Measurements from ENCODE around the gene SYVN1.

The SYVN1 gene

GRCh38 chr11:65096926-65097325 lies 37.4 kb downstream of the SYVN1 start:
- Histone ChIP-seq H3K4me3 (ENCODE audit: low read depth, low read length) (peak overlapping the region; percentile 61), H3K4me1 (ENCODE audit: control insufficient read depth, insufficient read depth, low read length) (peaks cover 7% of the 10 kb centered on the region), H3K36me3 (ENCODE audit: control insufficient read depth in 2 of 2, insufficient read depth in 1 of 2, low read length in 2 of 2) (peaks cover 0 to 8% of the 10 kb centered on the region in 2 experiments; a peak in 2 of 3 replicates), H3K27ac (ENCODE audit: extremely low read depth, low read depth, low read length) (no peak overlapping the region), H3K9me3 (ENCODE audit: control insufficient read depth, insufficient read depth, low read depth, low read length) (no peaks in the 10 kb centered on the region)
- ChIA-PET CTCF (interaction anchor here (0.5 to 8.8 kb wide), 5 partner anchors 15 to 218 kb away, joined by 3 to 110 read pairs (median 3); partner anchors contain the start of genes ARL2 and TM7SF2), POLR2A (interaction anchor here (1.2 to 2.6 kb wide), 10 partner anchors 11 to 318 kb away, joined by 4 to 24 read pairs (median 6); partner anchors contain the start of genes ARL2, CDCA5, FAU and MRPL49)
- TF ChIP-seq SCRT1 (tag by site-specific recombination; IDR thresholded peaks at IDR 0.05; ENCODE audit: borderline replicate concordance) (peak; percentile 73; the same call in 1 of the 2 replicates), SCRT2 (tag by site-specific recombination; IDR thresholded peaks at IDR 0.05) (0 out of 2 replicates have a peak, but pooled peaks have one; percentile 55), PRDM6 (tag by site-specific recombination; IDR thresholded peaks at IDR 0.05) (no peak)

GRCh38 chr11:65095974-65096806 lies 38.1 kb downstream of the SYVN1 start, which contains the start of gene VPS51:
VPS51 (plus strand) TSS chr11:65096214; CDS start chr11:65096251, 37 bp downstream.
- peak within 1 kb of the TSS; percentile 61 for H3K4me3 ChIP-seq (ENCODE audit: low read depth, low read length)
- peaks cover 3% of the 10 kb centered on the region; the same call in 1 of the 2 replicates for H3K4me1 ChIP-seq (ENCODE audit: control insufficient read depth, insufficient read depth, low read length)
- no peaks in the 10 kb centered on the region for H3K9me3 ChIP-seq (ENCODE audit: control insufficient read depth, insufficient read depth, low read depth, low read length)
- peak within 1 kb of the TSS; percentile 60; the same call in 1 of the 2 replicates for H3K27ac ChIP-seq (ENCODE audit: extremely low read depth, low read depth, low read length)
- CTCF ChIA-PET = interaction anchor here (0.5 to 8.8 kb wide), 3 partner anchors 16 to 219 kb away, joined by 3 to 110 read pairs (median 3); partner anchors contain the start of gene TM7SF2
- H3K36me3 ChIP-seq (ENCODE audit: control insufficient read depth in 2 of 2, insufficient read depth in 1 of 2, low read length in 2 of 2) = peaks cover 0 to 8% of the 10 kb centered on the region in 2 experiments; a peak in 2 of 3 replicates
- POLR2A ChIA-PET = interaction anchor here (1.2 to 2.6 kb wide), 10 partner anchors 11 to 318 kb away, joined by 4 to 24 read pairs (median 6); partner anchors contain the start of genes ARL2, CDCA5, FAU and MRPL49
- TF ChIP-seq SCRT2 (tag by site-specific recombination; IDR thresholded peaks at IDR 0.05) = 0 out of 2 replicates have a peak, but pooled peaks have one; percentile 39
- TF ChIP-seq MYNN (tag by site-specific recombination; IDR thresholded peaks at IDR 0.05; ENCODE audit: borderline replicate concordance) = peak; percentile 61; the same call in 1 of the 2 replicates
- TF ChIP-seq PRDM2 (tag by site-specific recombination; IDR thresholded peaks at IDR 0.05; ENCODE audit: borderline replicate concordance) = no peak
- TF ChIP-seq ZNF560 (tag by site-specific recombination; IDR thresholded peaks at IDR 0.05; ENCODE audit: borderline replicate concordance) = no peak
- no peak for TF ChIP-seq ZNF791 (tag by site-specific recombination; IDR thresholded peaks at IDR 0.05)
- TF ChIP-seq ZNF426 (tag by site-specific recombination; IDR thresholded peaks at IDR 0.05) = no peak
- TF ChIP-seq, protein P1, sequence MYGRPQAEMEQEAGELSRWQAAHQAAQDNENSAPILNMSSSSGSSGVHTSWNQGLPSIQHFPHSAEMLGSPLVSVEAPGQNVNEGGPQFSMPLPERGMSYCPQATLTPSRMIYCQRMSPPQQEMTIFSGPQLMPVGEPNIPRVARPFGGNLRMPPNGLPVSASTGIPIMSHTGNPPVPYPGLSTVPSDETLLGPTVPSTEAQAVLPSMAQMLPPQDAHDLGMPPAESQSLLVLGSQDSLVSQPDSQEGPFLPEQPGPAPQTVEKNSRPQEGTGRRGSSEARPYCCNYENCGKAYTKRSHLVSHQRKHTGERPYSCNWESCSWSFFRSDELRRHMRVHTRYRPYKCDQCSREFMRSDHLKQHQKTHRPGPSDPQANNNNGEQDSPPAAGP (tag by site-specific recombination; IDR thresholded peaks at IDR 0.05) = peak; percentile 97
- TF ChIP-seq HOXC10 (CRISPR knock-in tag; IDR thresholded peaks at IDR 0.05) = no peak
- TF ChIP-seq ZNF549 (tag by site-specific recombination; IDR thresholded peaks at IDR 0.05) = no peak
- TF ChIP-seq, protein P2, sequence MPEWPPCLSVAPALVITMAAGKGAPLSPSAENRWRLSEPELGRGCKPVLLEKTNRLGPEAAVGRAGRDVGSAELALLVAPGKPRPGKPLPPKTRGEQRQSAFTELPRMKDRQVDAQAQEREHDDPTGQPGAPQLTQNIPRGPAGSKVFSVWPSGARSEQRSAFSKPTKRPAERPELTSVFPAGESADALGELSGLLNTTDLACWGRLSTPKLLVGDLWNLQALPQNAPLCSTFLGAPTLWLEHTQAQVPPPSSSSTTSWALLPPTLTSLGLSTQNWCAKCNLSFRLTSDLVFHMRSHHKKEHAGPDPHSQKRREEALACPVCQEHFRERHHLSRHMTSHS (tag by site-specific recombination; IDR thresholded peaks at IDR 0.05) = 0 out of 2 replicates have a peak, but pooled peaks have one; percentile 35
- TF ChIP-seq, protein P3, sequence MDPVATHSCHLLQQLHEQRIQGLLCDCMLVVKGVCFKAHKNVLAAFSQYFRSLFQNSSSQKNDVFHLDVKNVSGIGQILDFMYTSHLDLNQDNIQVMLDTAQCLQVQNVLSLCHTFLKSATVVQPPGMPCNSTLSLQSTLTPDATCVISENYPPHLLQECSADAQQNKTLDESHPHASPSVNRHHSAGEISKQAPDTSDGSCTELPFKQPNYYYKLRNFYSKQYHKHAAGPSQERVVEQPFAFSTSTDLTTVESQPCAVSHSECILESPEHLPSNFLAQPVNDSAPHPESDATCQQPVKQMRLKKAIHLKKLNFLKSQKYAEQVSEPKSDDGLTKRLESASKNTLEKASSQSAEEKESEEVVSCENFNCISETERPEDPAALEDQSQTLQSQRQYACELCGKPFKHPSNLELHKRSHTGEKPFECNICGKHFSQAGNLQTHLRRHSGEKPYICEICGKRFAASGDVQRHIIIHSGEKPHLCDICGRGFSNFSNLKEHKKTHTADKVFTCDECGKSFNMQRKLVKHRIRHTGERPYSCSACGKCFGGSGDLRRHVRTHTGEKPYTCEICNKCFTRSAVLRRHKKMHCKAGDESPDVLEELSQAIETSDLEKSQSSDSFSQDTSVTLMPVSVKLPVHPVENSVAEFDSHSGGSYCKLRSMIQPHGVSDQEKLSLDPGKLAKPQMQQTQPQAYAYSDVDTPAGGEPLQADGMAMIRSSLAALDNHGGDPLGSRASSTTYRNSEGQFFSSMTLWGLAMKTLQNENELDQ (tag by site-specific recombination; IDR thresholded peaks at IDR 0.05; ENCODE audit: low read depth) = no peak
- TF ChIP-seq ZNF23 (tag by site-specific recombination; IDR thresholded peaks at IDR 0.05; ENCODE audit: borderline replicate concordance) = 0 out of 2 replicates have a peak, but pooled peaks have one; percentile 46
- peak; percentile 60 for TF ChIP-seq GLIS1 (tag by site-specific recombination; IDR thresholded peaks at IDR 0.05)
- TF ChIP-seq SP3 (tag by site-specific recombination; IDR thresholded peaks at IDR 0.05) = peak; percentile 78

Data from HEK293 (cell line).